ENCODE results near the gene CMTM4. TPM values are rescaled to one million over a fixed set of nuclear protein-coding genes. Genes with fewer than 3 reads are reported as not detected.

Gene CMTM4
- total RNA-seq, 1 experiment from 2014 or later = 110 TPM

GRCh38 chr16:66620429-66620795, 76.1 kb downstream of the CMTM4 start:
- no peak for TF ChIP-seq CTCF (IDR thresholded peaks at IDR 0.05; ENCODE audit: unreplicated experiment)
- no peak overlapping the region for H3K27ac Mint-ChIP-seq (ENCODE audit: unreplicated experiment)

GRCh38 chr16:66619534-66620428, 76.8 kb downstream of the CMTM4 start:
- DNase-seq = no peak
- no peaks in the 10 kb centered on the region for H3K27me3 Mint-ChIP-seq (ENCODE audit: unreplicated experiment)
- no peak for TF ChIP-seq CTCF (IDR thresholded peaks at IDR 0.05; ENCODE audit: unreplicated experiment)
- no peak overlapping the region for H3K27ac Mint-ChIP-seq (ENCODE audit: unreplicated experiment)
- H3K4me3 Mint-ChIP-seq (ENCODE audit: low read depth, unreplicated experiment) = no peak overlapping the region
- H3K36me3 Mint-ChIP-seq (ENCODE audit: insufficient read depth, unreplicated experiment) = peaks cover 22% of the 10 kb centered on the region
- BruUV-seq (replicated peaks) = no TSS peak
- no peaks in the 10 kb centered on the region for H3K9me3 Mint-ChIP-seq (ENCODE audit: low read depth, unreplicated experiment)
- CTCF ChIA-PET = interaction anchor here (0.6 kb wide), 1 partner anchor 474 kb away, joined by 5 read pairs; no protein-coding TSS in a partner anchor
- intact Hi-C loops (cut with micrococcal nuclease; ENCODE audit: unreplicated experiment) = loop anchor here (10.0 kb wide), 1 partner anchor 75 kb away; the partner anchor contains the start of gene CMTM4
- no peaks in the 10 kb centered on the region for H3K4me1 Mint-ChIP-seq (ENCODE audit: low read depth, unreplicated experiment)

More at GRCh38 chr16:66620429-66620795, 76.1 kb downstream of the CMTM4 start:
- BruUV-seq (replicated peaks) = no TSS peak
- peaks cover 15% of the 10 kb centered on the region for H3K36me3 Mint-ChIP-seq (ENCODE audit: insufficient read depth, unreplicated experiment)
- no peak for DNase-seq
- H3K4me3 Mint-ChIP-seq (ENCODE audit: low read depth, unreplicated experiment) = no peak overlapping the region
- H3K27me3 Mint-ChIP-seq (ENCODE audit: unreplicated experiment) = no peaks in the 10 kb centered on the region
- intact Hi-C loops (cut with micrococcal nuclease; ENCODE audit: unreplicated experiment) = no loop called here
- H3K4me1 Mint-ChIP-seq (ENCODE audit: low read depth, unreplicated experiment) = no peaks in the 10 kb centered on the region
- CTCF ChIA-PET = no interaction called here
- no peaks in the 10 kb centered on the region for H3K9me3 Mint-ChIP-seq (ENCODE audit: low read depth, unreplicated experiment)

- CTCF ChIA-PET = interaction anchor here (0.6 kb wide), 1 partner anchor 475 kb away, joined by 5 read pairs; no protein-coding TSS in a partner anchor
- TF ChIP-seq CTCF (IDR thresholded peaks at IDR 0.05; ENCODE audit: unreplicated experiment) = no peak
- no peak overlapping the region for H3K4me3 Mint-ChIP-seq (ENCODE audit: low read depth, unreplicated experiment)
- no peaks in the 10 kb centered on the region for H3K4me1 Mint-ChIP-seq (ENCODE audit: low read depth, unreplicated experiment)
- H3K27me3 Mint-ChIP-seq (ENCODE audit: unreplicated experiment) = no peaks in the 10 kb centered on the region
- intact Hi-C loops (cut with micrococcal nuclease; ENCODE audit: unreplicated experiment) = loop anchor here (10.0 kb wide), 1 partner anchor 76 kb away; the partner anchor contains the start of gene CMTM4
- no TSS peak for BruUV-seq (replicated peaks)
- H3K36me3 Mint-ChIP-seq (ENCODE audit: insufficient read depth, unreplicated experiment) = peaks cover 28% of the 10 kb centered on the region
- no peak for DNase-seq
- no peak overlapping the region for H3K27ac Mint-ChIP-seq (ENCODE audit: unreplicated experiment)
- H3K9me3 Mint-ChIP-seq (ENCODE audit: low read depth, unreplicated experiment) = no peaks in the 10 kb centered on the region
These were observed 77.8 kb downstream of the CMTM4 start for GRCh38 chr16:66618588-66619375.

DNA sequence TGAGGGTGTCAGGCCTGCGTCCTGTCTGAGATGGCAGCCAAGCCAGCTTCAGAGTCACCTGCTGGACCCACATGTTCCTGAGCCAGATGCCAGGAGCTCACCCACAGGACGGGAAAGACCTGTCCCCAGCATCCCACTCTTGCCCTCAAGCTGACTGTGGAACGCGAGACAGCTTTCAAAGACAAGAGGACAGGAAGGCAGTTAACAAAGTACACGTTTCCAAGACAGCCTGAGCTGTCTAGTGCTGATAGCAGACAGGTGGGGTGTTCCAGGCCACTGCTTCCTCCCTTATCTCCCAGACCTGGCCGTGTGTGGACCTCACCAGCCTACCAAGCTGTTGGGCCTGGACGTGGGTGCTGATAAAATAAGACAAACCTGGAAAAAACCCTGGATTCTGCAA, 78.8 kb downstream of the CMTM4 start:
- intact Hi-C loops (cut with micrococcal nuclease; ENCODE audit: unreplicated experiment) = loop anchor here (10.0 kb wide), 1 partner anchor 77 kb away; the partner anchor contains the start of gene CMTM4
- no peak for TF ChIP-seq CTCF (IDR thresholded peaks at IDR 0.05; ENCODE audit: unreplicated experiment)
- H3K27me3 Mint-ChIP-seq (ENCODE audit: unreplicated experiment) = no peaks in the 10 kb centered on the region
- H3K4me3 Mint-ChIP-seq (ENCODE audit: low read depth, unreplicated experiment) = no peak overlapping the region
- H3K27ac Mint-ChIP-seq (ENCODE audit: unreplicated experiment) = no peak overlapping the region
- no TSS peak for BruUV-seq (replicated peaks)
- no peak for DNase-seq
- no peaks in the 10 kb centered on the region for H3K4me1 Mint-ChIP-seq (ENCODE audit: low read depth, unreplicated experiment)
- H3K9me3 Mint-ChIP-seq (ENCODE audit: low read depth, unreplicated experiment) = no peaks in the 10 kb centered on the region
- CTCF ChIA-PET = interaction anchor here (1.0 kb wide), 1 partner anchor 9 kb away, joined by 4 read pairs; no protein-coding TSS in a partner anchor
- peaks cover 27% of the 10 kb centered on the region for H3K36me3 Mint-ChIP-seq (ENCODE audit: insufficient read depth, unreplicated experiment)

Measured in Calu3 (cell line).